ENCODE data around the gene HS2ST1.

DNA sequence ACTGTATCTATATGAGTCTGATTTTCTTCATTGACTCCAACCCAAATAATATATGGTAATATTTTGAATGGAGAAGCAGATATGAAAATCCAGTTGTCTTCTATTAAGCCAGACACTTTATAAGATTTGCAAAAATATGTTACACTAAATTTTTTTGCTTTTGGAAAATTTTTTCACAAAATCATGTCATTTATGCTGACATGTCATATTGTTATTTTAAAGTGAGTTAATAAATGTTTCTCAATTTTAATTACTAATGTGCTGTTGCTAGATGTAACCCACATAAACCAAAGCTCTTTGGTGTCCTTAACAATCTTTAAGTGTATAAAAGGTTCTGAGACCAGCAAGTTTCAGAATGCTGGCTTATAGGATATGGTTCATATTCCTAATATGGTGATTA lies 142.5 kb downstream of the HS2ST1 start:
- TF ChIP-seq, protein P1, sequence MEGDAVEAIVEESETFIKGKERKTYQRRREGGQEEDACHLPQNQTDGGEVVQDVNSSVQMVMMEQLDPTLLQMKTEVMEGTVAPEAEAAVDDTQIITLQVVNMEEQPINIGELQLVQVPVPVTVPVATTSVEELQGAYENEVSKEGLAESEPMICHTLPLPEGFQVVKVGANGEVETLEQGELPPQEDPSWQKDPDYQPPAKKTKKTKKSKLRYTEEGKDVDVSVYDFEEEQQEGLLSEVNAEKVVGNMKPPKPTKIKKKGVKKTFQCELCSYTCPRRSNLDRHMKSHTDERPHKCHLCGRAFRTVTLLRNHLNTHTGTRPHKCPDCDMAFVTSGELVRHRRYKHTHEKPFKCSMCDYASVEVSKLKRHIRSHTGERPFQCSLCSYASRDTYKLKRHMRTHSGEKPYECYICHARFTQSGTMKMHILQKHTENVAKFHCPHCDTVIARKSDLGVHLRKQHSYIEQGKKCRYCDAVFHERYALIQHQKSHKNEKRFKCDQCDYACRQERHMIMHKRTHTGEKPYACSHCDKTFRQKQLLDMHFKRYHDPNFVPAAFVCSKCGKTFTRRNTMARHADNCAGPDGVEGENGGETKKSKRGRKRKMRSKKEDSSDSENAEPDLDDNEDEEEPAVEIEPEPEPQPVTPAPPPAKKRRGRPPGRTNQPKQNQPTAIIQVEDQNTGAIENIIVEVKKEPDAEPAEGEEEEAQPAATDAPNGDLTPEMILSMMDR (conservative IDR thresholded peaks at IDR 0.05; ENCODE audit: low read depth, low read length): no peak
- TF ChIP-seq EZH2 (IDR thresholded peaks at IDR 0.05; ENCODE audit: borderline replicate concordance, low read depth, low read length, poor library complexity, severe bottlenecking): no peak

Measured in A673 (cell line).